GM10266 (cell line): Measurements from ENCODE around the gene NPIPA5.
"Not testable (repeated sequence)": the region's sequence is repeated elsewhere in the genome, so short reads cannot be mapped to it uniquely, and the experiment has no call there.

ENCODE experiments used
- DNase-seq: peaks from one replicate; pipeline ENCODE4 v3.0.0; 2012; ENCODE audit errors: extremely low spot score

The NPIPA5 gene

DNA sequence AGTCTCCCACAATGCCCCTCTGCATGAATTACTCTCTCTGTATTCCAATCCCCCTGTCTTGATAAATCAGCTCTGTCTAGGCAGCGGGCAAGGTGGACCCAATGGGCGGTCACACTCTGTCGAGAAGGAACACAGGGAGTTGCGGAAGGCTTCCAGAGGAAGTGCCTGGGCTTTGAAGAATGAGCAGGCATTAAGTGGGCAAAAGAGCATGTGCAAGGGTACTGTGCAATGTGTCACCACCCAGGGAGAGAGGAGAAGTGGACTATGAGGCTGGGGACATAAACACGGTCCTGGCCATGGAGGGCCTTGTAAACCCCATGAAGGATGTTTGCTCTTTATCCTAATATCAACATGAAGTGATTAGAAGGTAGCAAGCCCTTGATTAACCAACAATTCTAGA lies 44.1 kb downstream of the NPIPA5 start:
- not testable (repeated sequence) for DNase-seq

DNA sequence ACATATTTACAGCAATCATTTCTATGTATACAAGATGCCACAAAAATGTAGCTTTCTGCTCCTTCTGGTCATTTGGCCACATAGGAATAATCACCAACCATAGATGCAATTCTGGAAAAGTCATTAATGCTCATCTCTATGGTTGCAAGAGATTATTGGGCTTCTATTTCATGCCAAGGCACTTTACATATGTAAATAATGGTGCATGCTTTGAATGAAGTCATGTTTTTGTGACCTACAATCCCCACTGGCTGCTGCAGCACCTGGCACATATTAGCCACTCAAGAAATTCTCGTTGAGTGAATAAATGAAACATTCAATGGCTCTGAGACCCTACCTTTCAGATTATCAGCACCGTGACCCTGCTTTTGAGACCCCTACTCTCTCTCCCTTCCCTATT lies 47.1 kb downstream of the NPIPA5 start:
- not testable (repeated sequence) for DNase-seq

DNA sequence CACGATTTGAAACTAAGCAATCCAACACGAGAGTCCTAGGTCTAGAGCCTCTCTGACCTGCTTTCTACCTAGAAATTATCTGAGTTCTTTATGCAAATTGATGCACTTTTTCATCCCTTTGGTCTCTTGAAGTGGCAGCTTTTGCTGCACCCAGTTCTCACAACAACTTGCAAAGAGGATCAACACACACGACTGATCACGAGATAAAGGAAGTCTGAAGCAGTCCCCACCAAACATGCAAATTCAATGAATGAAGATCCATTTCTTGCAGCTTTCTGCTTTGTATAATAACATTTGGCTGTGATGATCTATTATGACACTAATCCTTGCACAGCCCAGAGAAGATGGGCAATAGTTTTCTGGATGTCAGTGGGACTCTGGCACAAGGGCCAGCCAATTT lies 53.1 kb downstream of the NPIPA5 start:
- DNase-seq, result not testable (repeated sequence)

- DNase-seq, result not testable (repeated sequence)
Observed at GRCh38 chr16:15323373-15323772, 54.7 kb downstream of the NPIPA5 start.

DNA sequence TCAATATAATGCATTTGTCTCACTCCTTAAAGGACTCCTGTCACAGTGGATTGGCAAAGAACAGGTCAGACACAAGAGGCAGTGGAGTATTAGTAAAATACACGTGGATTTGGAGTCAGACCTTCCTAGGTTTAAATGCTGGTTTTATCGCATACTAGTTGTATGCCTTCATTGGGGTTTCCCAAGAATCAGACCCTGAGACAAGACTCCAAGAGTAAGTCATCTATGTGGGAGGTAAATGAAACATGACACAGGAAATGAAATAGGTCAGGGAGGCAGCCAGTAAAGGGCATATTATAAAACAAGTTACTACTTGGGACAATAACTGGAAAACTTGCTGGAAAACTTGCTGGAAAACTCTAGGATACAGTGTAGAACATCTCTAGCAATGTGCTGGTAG lies 56.9 kb downstream of the NPIPA5 start:
- DNase-seq, result not testable (repeated sequence)

- DNase-seq, result not testable (repeated sequence)
Observed at GRCh38 chr16:15314562-15314961, 63.5 kb downstream of the NPIPA5 start.
